Measurements from ENCODE around the gene CIRBP. TPM values are rescaled to one million over a fixed set of nuclear protein-coding genes. Genes with fewer than 3 reads are reported as not detected.
A peak's percentile ranks its signal among the peaks of the same experiment; 100 is the strongest.

CIRBP gene
- total and polyA plus RNA-seq, 9 of the 15 experiments (the other 6 are each of a cell fraction or from before 2014, with no cell fraction given): 20.5 to 327 (median 176) TPM

GRCh38 chr19:1264801-1265614, 4.1 kb upstream of the CIRBP start (continued):
- TF ChIP-seq, protein P1, sequence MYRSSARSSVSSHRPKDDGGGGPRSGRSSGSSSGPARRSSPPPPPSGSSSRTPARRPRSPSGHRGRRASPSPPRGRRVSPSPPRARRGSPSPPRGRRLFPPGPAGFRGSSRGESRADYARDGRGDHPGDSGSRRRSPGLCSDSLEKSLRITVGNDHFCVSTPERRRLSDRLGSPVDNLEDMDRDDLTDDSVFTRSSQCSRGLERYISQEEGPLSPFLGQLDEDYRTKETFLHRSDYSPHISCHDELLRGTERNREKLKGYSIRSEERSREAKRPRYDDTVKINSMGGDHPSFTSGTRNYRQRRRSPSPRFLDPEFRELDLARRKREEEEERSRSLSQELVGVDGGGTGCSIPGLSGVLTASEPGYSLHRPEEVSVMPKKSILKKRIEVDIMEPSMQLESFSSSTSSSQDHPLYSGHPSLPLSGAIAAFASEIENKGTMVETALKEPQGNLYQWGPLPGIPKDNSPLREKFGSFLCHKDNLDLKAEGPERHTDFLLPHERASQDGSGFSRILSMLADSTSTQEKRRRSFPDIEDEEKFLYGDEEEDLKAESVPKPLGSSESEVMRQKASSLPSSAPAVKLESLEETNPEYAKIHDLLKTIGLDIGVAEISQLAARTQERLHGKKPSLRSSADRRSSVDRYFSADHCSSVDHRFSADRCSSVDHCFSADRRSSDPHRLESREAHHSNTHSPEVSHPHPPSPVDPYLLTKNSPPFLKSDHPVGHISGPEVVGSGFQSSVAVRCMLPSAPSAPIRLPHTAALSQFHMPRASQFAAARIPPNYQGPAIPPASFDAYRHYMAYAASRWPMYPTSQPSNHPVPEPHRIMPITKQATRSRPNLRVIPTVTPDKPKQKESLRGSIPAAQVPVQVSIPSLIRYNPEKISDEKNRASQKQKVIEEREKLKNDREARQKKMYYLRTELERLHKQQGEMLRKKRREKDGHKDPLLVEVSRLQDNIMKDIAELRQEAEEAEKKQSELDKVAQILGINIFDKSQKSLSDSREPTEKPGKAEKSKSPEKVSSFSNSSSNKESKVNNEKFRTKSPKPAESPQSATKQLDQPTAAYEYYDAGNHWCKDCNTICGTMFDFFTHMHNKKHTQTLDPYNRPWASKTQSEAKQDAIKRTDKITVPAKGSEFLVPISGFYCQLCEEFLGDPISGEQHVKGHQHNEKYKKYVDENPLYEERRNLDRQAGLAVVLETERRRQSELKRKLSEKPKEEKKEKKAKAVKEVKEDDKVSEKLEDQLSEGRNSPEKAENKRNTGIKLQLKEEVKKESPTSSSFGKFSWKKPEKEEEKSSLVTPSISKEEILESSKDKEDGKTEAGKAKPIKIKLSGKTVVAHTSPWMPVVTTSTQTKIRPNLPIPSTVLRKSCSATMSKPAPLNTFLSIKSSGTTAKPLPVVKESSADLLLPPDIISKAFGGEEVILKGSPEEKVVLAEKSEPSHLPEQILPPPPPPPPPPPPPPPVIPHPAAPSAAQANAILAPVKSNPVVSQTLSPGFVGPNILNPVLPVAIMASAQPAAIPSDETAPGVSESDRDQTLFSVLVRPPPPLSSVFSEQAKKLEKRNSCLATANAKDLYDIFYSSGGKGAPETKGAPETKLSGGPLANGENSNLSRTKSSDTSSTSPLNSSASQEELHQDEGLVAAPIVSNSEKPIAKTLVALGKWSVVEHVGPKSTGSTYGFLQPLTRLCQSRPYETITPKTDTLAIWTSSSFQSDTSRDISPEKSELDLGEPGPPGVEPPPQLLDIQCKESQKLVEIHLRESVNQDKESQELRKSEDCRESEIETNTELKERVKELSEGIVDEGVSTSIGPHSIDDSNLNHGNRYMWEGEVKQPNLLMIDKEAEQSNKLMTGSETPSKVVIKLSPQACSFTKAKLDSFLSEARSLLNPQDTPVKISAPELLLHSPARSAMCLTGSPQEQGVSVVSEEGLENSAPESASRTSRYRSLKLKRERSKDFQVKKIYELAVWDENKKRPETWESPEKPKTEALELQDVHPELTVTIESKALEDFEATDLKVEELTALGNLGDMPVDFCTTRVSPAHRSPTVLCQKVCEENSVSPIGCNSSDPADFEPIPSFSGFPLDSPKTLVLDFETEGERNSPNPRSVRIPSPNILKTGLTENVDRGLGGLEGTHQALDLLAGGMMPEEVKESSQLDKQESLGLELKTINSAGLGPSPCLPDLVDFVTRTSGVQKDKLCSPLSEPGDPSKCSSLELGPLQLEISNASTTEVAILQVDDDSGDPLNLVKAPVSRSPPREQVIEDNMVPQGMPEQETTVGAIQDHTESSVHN (IDR thresholded peaks at IDR 0.05; ENCODE audit: borderline replicate concordance in 1 of 2, low read depth in 1 of 2): no peak
- TF ChIP-seq MEIS2 (IDR thresholded peaks at IDR 0.05; ENCODE audit: partially characterized antibody): no peak
- no peak for TF ChIP-seq KLF6 (CRISPR knock-in tag; IDR thresholded peaks at IDR 0.05; ENCODE audit: borderline replicate concordance)
- TF ChIP-seq ZC3H4 (CRISPR knock-in tag; IDR thresholded peaks at IDR 0.05; ENCODE audit: borderline replicate concordance): no peak
- TF ChIP-seq NR2C1 (IDR thresholded peaks at IDR 0.05): no peak
- no peak for TF ChIP-seq NR2C1 (tag; IDR thresholded peaks at IDR 0.05)
- no peak for TF ChIP-seq IRF1 (CRISPR knock-in tag; IDR thresholded peaks at IDR 0.05; ENCODE audit: borderline replicate concordance)
- TF ChIP-seq MXI1 (IDR thresholded peaks at IDR 0.05; ENCODE audit: low read depth, low read length): no peak
- no peak for TF ChIP-seq TCF3 (CRISPR knock-in tag; IDR thresholded peaks at IDR 0.05)
- TF ChIP-seq SMARCE1 (IDR thresholded peaks at IDR 0.05): peak; percentile 88
- TF ChIP-seq SP2 (IDR thresholded peaks at IDR 0.05; ENCODE audit: extremely low read depth, low read depth, low read length, poor library complexity, severe bottlenecking): no peak
- TF ChIP-seq ETS1 (conservative IDR thresholded peaks at IDR 0.05; ENCODE audit: control insufficient read depth, low read depth, low read length): no peak
- peak; percentile 77; the same call in 1 of the 2 replicates for TF ChIP-seq ZNF740 (CRISPR knock-in tag; IDR thresholded peaks at IDR 0.05)
- TF ChIP-seq ZNF740 (tag; IDR thresholded peaks at IDR 0.05): no peak

Data from K562 (cell line).